ENCODE measurements around the gene PALS1. TPM values are rescaled to one million over a fixed set of nuclear protein-coding genes. Genes with fewer than 3 reads are reported as not detected.

The PALS1 gene
- total and polyA plus RNA-seq, 4 donors = 5.5 to 17.6 (median 10.1) TPM

GRCh38 chr14:67260965-67261364 lies 19.7 kb downstream of the PALS1 start:
- no peak for DNase-seq (ENCODE audit: low spot score)
- H3K9ac ChIP-seq (ENCODE audit: low read depth in 1 of 2, low read length in 2 of 2) = no peak overlapping the region
- H3K36me3 ChIP-seq (ENCODE audit: control insufficient read depth in 4 of 4, insufficient read depth in 3 of 4, low read depth in 1 of 4, low read length in 3 of 4) = no peaks in the 10 kb centered on the region
- H3K9me3 ChIP-seq (ENCODE audit: control insufficient read depth in 4 of 4, low read length in 3 of 4) = no peaks in the 10 kb centered on the region
- 98% methylated on average over 1 of the region's 1 CpG for WGBS
- TF ChIP-seq ATF3 (IDR thresholded peaks at IDR 0.05) (no peak), HNF4A (conservative IDR thresholded peaks at IDR 0.05) (no peak), HNF4G (IDR thresholded peaks at IDR 0.05) (no peak), FOXA1 (IDR thresholded peaks at IDR 0.05) (no peak), GABPA (IDR thresholded peaks at IDR 0.05 in 1 of 2, conservative IDR thresholded peaks at IDR 0.05 in 1 of 2) (no peak), JUND (IDR thresholded peaks at IDR 0.05) (no peak), YY1 (IDR thresholded peaks at IDR 0.05) (no peak), NR2F2 (IDR thresholded peaks at IDR 0.05) (no peak), RAD21 (IDR thresholded peaks at IDR 0.05) (no peak), MAX (IDR thresholded peaks at IDR 0.05) (no peak), FOXA2 (IDR thresholded peaks at IDR 0.05) (no peak), ZBTB33 (IDR thresholded peaks at IDR 0.05) (no peak), CTCF (IDR thresholded peaks at IDR 0.05; ENCODE audit: low read depth, low read length, missing input control) (no peak), EGR1 (IDR thresholded peaks at IDR 0.05; ENCODE audit: low read depth in 2 of 2) (no peak), REST (IDR thresholded peaks at IDR 0.05) (no peak), TAF1 (conservative IDR thresholded peaks at IDR 0.05) (no peak), SP1 (IDR thresholded peaks at IDR 0.05) (no peak)
- no peak overlapping the region for H3K4me3 ChIP-seq (ENCODE audit: low read depth in 1 of 3, low read length in 3 of 3)
- no peaks in the 10 kb centered on the region for H3K27me3 ChIP-seq (ENCODE audit: control insufficient read depth in 4 of 4, insufficient read depth in 4 of 4, low read length in 3 of 4)
- no peak overlapping the region for H3K27ac ChIP-seq (ENCODE audit: low read depth in 1 of 2, low read length in 2 of 2)
- H3K4me1 ChIP-seq (ENCODE audit: control insufficient read depth in 4 of 4, insufficient read depth in 4 of 4, low read length in 3 of 4) = peaks cover 0 to 6% (median 0%) of the 10 kb centered on the region in 4 donors

Measured in liver (tissue), 9 donors.